GM18907 (cell line): ENCODE data around the gene NYAP2.

Experiments
- ATAC-seq: cut with Tn5 transposase; IDR thresholded peaks from one replicate; pipeline ENCODE4 v1.9.1; 2021; ENCODE audit warnings: mild to moderate bottlenecking, moderate library complexity; ENCODE audit not compliant: unreplicated experiment

The NYAP2 gene

GRCh38 chr2:225693259-225693658 lies 293.7 kb downstream of the NYAP2 start:
- ATAC-seq, result no peak

- no peak for ATAC-seq
Measured at GRCh38 chr2:225694664-225695063, 295.2 kb downstream of the NYAP2 start.

GRCh38 chr2:225697936-225698335 lies 298.4 kb downstream of the NYAP2 start:
- ATAC-seq, result no peak
